HFF-Myc (cell line): Measurements from ENCODE around the gene GABBR2.

Experiments used
- DNase-seq: peaks from one replicate; pipeline ENCODE4 v3.0.0-alpha.2; 2011; ENCODE audit warnings: low read depth; ENCODE audit errors: extremely low read depth
- H3K4me3 ChIP-seq: replicated peaks from 2 replicates; pipeline ENCODE4 v1.5.1; 2011; ENCODE audit warnings: low read depth, mild to moderate bottlenecking, control low read depth, low read length
- CTCF ChIP-seq: IDR thresholded peaks from 2 replicates; pipeline ENCODE4 v1.5.1; 2012; ENCODE audit warnings: mild to moderate bottlenecking, low read depth, low read length, control low read depth; ENCODE audit errors: missing control alignments

GABBR2 gene

GRCh38 chr9:98306384-98307145 lies 402.2 kb downstream of the GABBR2 start:
- no peak for TF ChIP-seq CTCF
- no peak for DNase-seq
- H3K4me3 ChIP-seq: no peak overlapping the region

DNA sequence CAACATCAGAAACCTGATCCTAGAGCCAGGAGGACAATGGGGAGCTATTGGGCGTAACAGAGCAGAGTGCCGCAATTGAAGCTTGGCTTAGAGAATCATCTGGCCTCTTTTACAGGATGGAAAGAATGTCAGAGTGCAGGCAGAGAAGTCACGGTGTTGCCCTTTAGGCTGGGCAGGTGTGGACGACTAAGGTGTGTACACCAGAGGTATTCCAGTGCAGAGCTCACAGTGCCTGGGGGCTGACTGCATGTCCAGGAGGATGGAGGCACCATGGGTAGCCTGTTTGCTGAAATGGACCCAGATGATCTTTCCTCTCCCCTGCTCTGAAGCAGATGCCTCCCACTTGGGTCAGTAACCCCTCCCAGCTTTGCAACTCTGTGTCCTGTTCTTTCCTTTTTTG lies 404.4 kb downstream of the GABBR2 start:
- no peak for TF ChIP-seq CTCF
- DNase-seq: no peak
- no peak overlapping the region for H3K4me3 ChIP-seq

DNA sequence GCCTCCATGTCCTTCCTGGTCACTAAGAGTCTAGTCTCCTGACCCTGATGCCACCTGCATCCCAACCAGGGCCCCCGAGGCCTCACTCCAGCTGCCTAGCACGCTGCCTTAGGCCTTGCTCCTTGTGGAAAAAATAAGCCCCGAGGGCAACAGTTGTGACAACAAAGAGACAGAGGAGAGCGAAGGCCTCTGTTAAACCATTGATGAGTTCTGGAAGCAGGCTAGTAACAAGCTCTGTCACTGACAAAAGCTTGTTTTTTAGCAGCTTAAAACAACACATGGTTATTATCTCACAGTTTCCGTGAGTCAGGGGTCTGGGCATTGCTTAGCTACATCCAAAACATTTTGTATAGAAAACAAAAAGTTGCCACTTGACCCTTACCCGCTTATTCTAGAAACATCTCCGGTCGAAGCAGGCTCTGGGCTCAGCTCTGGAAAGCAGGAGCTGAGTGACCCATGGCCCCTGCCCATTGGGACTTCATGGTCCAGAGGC lies 405.1 kb downstream of the GABBR2 start:
- no peak for DNase-seq
- TF ChIP-seq CTCF: no peak

DNA sequence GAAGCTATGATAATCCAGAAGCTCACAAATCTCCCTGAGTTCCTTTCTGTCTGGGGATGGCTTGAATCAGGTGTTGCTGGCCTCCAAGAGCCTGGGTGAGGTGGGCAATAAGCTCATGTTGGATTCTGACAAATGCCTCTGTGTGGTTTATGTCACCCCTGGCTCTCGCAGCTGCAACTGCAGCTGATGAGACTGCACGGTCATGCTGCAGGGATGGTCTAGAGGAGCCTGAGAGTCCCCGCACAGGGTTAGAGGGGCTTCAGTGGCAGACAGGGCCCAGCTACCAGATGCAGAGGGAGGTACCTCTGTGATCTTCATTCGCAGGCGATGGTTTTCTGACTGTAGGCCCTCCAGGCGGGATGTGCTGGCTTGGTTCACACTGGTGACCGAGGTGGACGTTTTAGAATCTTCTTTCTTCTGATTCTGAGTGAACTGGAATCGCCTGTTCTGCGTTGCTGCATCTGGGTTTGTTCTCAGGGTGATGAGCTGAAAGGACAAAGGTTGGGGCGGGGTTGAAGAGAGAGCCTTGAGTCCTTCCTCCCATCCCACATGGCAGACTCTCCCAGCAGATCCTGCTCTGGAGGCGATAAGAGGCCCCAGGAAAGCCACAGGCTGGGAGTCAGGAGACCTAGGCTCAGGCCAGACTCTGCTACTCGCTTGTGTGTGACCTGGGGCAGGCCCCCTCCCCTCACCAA lies 405.6 kb downstream of the GABBR2 start:
- no peak for DNase-seq
- TF ChIP-seq CTCF: no peak
- no peak overlapping the region for H3K4me3 ChIP-seq

More for the DNA sequence above, 405.1 kb downstream of the GABBR2 start:
- H3K4me3 ChIP-seq: no peak overlapping the region

GRCh38 chr9:98302150-98302549 lies 406.6 kb downstream of the GABBR2 start:
- no peak for DNase-seq
- TF ChIP-seq CTCF: no peak
- no peak overlapping the region for H3K4me3 ChIP-seq

DNA sequence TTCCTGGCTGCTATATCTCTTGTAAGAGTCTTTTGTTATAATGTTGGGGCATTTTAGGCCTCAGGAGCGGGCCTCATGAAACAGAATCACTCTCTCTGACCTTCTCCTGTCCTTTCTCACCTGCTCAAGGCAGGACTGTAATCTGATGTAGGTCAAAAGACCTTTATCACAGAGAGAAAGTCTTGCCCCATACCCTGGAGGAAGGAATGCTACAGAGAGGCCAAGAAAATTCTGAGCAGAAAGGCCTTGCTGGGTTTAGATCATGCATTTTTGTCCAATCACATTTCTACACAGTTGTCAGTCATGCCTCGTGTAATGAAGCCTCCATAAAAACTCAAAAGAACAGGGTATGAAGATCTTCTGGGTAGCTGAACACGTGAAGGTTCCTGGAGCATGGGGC lies 408.1 kb downstream of the GABBR2 start:
- no peak overlapping the region for H3K4me3 ChIP-seq
- TF ChIP-seq CTCF: no peak
- no peak for DNase-seq
